ENCODE measurements around the gene CTNND2.

CTNND2 gene

DNA sequence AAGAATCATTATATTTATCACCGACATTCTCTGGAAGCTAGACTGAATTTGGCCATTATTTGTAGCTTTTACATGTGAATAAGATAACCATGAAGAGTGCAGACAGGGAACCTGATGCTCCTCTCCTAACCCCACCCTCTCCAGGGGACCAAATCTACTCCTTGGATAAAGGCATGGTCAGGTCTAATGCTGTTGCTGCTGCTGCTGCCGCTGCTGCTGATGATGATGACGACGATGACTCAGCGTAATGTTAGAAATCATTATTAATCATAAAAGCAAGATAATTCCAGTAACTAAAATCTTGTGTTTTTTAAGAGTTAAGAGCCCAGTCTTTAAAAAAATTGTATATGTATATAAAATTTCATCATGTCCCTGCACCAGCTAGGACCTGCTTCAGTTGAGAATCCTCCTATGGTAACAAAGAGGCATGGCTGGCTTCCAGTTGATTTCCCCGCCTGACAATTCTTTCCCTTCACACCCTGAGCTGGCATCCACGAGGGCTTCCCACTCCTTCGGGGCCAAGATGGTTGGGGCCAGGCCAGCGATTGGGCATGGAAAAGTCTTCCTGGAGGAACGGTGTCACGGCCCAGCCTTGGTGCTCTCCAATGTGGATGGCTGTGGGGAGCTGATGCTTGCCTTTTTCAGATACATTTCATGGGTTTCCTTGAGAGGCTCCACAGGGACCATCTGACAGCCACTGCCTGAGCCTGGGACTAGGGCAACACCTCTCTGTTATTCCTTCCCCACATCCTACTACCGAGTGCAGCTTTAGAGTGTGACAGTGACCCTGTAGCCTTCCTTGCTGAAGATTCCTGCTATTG lies 400.0 kb downstream of the CTNND2 start:
- H3K4me3 ChIP-seq (ENCODE audit: low read depth, low read length) = no peak overlapping the region
- DNase-seq (ENCODE audit: low read depth) = no peak
- TF ChIP-seq, protein P1, sequence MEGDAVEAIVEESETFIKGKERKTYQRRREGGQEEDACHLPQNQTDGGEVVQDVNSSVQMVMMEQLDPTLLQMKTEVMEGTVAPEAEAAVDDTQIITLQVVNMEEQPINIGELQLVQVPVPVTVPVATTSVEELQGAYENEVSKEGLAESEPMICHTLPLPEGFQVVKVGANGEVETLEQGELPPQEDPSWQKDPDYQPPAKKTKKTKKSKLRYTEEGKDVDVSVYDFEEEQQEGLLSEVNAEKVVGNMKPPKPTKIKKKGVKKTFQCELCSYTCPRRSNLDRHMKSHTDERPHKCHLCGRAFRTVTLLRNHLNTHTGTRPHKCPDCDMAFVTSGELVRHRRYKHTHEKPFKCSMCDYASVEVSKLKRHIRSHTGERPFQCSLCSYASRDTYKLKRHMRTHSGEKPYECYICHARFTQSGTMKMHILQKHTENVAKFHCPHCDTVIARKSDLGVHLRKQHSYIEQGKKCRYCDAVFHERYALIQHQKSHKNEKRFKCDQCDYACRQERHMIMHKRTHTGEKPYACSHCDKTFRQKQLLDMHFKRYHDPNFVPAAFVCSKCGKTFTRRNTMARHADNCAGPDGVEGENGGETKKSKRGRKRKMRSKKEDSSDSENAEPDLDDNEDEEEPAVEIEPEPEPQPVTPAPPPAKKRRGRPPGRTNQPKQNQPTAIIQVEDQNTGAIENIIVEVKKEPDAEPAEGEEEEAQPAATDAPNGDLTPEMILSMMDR (IDR thresholded peaks at IDR 0.05; ENCODE audit: low read depth, low read length, missing control alignments) = no peak

DNA sequence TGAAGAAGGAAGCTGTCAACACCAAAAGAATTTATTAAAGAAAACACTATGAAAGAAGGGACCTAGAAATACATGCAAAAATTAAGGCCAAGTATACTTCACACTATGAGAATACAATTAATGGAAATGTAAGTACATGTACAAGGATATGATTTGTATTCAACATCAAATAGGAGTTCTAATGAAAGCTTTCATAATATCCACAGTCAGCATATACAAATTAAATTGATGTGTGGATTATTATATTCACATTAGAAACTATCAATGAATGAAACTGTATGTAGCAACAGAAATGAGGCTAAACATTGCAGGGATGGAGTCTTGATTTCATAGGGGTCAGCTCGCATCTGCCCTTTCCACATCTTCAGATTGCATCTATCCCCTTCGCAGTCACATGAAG lies 401.5 kb downstream of the CTNND2 start:
- DNase-seq (ENCODE audit: low read depth) = no peak
- H3K4me3 ChIP-seq (ENCODE audit: low read depth, low read length) = no peak overlapping the region
- TF ChIP-seq, protein P1 (IDR thresholded peaks at IDR 0.05; ENCODE audit: low read depth, low read length, missing control alignments) = no peak

DNA sequence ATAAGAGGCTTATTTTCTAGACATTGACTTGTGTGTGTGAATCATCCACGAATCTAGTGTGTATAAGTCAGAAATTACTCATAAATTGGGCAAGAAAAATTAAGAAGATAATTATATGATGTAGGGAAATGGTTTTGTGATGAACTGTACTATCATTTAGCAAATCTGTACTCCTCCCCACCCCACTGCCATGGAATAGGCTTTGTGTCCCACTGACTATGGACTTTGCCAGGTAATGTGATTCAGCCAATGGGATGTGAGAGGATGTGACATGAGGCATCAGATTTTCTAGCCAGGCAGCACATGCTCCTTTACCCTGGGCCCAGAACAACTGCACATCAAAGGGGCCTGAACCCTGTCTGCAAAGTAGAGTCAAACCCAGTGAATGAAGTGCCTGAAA lies 406.6 kb downstream of the CTNND2 start:
- no peak for DNase-seq (ENCODE audit: low read depth)
- no peak overlapping the region for H3K4me3 ChIP-seq (ENCODE audit: low read depth, low read length)
- TF ChIP-seq, protein P1 (IDR thresholded peaks at IDR 0.05; ENCODE audit: low read depth, low read length, missing control alignments) = no peak

- no peak for DNase-seq (ENCODE audit: low read depth)
- TF ChIP-seq, protein P1 (IDR thresholded peaks at IDR 0.05; ENCODE audit: low read depth, low read length, missing control alignments) = no peak
- no peak overlapping the region for H3K4me3 ChIP-seq (ENCODE audit: low read depth, low read length)
These were observed 408.0 kb downstream of the CTNND2 start for GRCh38 chr5:11496137-11496719.

DNA sequence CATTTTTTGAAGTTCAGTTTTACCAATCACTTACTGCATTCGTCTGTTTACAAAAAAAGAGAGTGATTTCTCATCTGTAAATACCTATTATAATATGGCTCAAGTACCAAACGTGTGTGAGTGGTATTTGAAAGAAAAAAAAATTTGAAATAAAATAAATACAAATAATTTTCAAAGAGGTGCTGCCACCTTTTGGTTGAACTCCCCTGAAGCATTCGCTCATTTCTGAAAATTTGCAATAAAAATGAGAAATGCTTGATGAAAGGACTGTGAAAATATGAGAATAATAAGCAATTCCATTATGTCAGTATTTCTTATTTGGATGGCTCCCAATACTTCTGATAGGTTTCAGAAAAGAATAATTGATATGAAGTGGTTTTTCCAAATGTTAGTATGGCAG lies 409.9 kb downstream of the CTNND2 start:
- no peak for DNase-seq (ENCODE audit: low read depth)
- TF ChIP-seq, protein P1 (IDR thresholded peaks at IDR 0.05; ENCODE audit: low read depth, low read length, missing control alignments) = peak; percentile 21
- no peak overlapping the region for H3K4me3 ChIP-seq (ENCODE audit: low read depth, low read length)

DNA sequence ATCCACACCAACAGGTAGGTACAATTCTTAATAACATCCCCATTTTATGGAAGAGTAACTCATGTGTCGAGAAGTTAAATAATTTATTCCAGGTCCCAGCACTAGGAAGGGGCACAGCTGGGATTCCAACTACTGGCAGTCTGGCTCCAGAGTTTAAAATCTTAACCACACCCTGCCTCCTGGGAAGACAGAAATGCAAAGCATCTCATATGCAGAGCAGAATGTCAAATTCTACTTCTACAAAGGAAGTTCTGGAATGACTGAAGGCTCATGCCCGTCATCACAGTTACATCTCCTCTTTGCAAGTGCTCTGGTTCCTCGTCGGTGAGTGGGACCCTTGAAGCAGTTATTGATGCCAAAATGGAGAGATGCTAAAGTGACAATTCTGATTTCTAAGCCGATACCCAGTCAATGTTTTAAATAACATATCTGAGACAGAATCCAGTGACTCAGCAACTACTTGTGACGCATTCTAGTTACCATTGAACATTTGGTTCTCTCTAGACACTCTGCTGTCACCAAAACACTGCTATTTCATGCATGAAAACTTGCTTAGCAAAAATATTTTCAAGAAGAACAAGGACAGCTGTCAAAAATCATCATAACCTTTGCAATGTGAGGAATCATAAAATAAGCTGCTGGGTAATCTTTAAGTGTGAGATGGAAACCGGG lies 412.7 kb downstream of the CTNND2 start:
- no peak overlapping the region for H3K4me3 ChIP-seq (ENCODE audit: low read depth, low read length)
- no peak for DNase-seq (ENCODE audit: low read depth)
- TF ChIP-seq, protein P1 (IDR thresholded peaks at IDR 0.05; ENCODE audit: low read depth, low read length, missing control alignments) = no peak

All from GM12864 (cell line).